Karpas-422 (cell line): ENCODE data around the gene GLB1L2. TPM values are rescaled to one million over a fixed set of nuclear protein-coding genes. Genes with fewer than 3 reads are reported as not detected.

ENCODE experiments used
- DNase-seq: peaks from one replicate; pipeline ENCODE4 v3.0.0-alpha.2; 2015
- H2AFZ ChIP-seq: fragments of 200-600 bp; sonication (generic); 2 replicates; pipeline ENCODE4 v1.6.1; 2014; ENCODE audit warnings: antibody characterized with exemption, low read length, mixed read lengths
- H3K27ac ChIP-seq: fragments of 200-600 bp; sonication (generic); 2 replicates; pipeline ENCODE4 v1.5.1; 2014; ENCODE audit warnings: mild to moderate bottlenecking, low read length, moderate library complexity
- H3K27me3 ChIP-seq: fragments of 200-600 bp; sonication (generic); 2 replicates; pipeline ENCODE4 v1.6.1; 2014; ENCODE audit warnings: low read length, mixed read lengths
- H3K36me3 ChIP-seq: fragments of 200-600 bp; sonication (generic); 2 replicates; pipeline ENCODE4 v1.6.1; 2014; ENCODE audit warnings: low read length, mixed read lengths; ENCODE audit not compliant: insufficient read depth
- H3K4me1 ChIP-seq: fragments of 200-600 bp; sonication (generic); 2 replicates; pipeline ENCODE4 v1.6.1; 2014; ENCODE audit warnings: mild to moderate bottlenecking, low read length, mixed read lengths
- H3K4me2 ChIP-seq: fragments of 200-600 bp; sonication (generic); 2 replicates; pipeline ENCODE4 v1.6.1; 2014; ENCODE audit warnings: low read length, low read depth, mild to moderate bottlenecking; ENCODE audit not compliant: poor library complexity, severe bottlenecking
- H3K4me3 ChIP-seq: fragments of 200-600 bp; sonication (generic); 2 replicates; pipeline ENCODE4 v1.5.1; 2014; ENCODE audit warnings: mild to moderate bottlenecking, antibody characterized with exemption, low read length, mixed read lengths
- H3K79me2 ChIP-seq: fragments of 200-600 bp; sonication (generic); 2 replicates; pipeline ENCODE4 v1.6.1; 2014; ENCODE audit warnings: mild to moderate bottlenecking, low read length, mixed read lengths
- H3K9ac ChIP-seq: fragments of 200-600 bp; sonication (generic); 2 replicates; pipeline ENCODE4 v1.6.0; 2014; ENCODE audit warnings: low read length
- H3K9me2 ChIP-seq: fragments of 200-600 bp; sonication (generic), shearing (Covaris generic); replicated peaks from 2 replicates; pipeline ENCODE4 v1.6.0; 2014; ENCODE audit warnings: mild to moderate bottlenecking, low read length, moderate library complexity; ENCODE audit not compliant: insufficient read depth
- H3K9me3 ChIP-seq: fragments of 300-700, 200-600 bp; sonication (generic); 2 replicates; pipeline ENCODE4 v1.6.1; 2014; ENCODE audit warnings: low read length, mixed read lengths
- H4K20me1 ChIP-seq: fragments of 200-600 bp; sonication (generic); 2 replicates; pipeline ENCODE4 v1.6.1; 2014; ENCODE audit warnings: mild to moderate bottlenecking, antibody characterized with exemption, low read length, low read depth; ENCODE audit not compliant: insufficient read depth
- total RNA-seq: library from RNA; depleted of rRNA; stranded (reverse); fragments of >200 nt; shearing (Covaris generic); gene quantifications from 2 replicates; pipeline ENCODE4 v1.2.3, GENCODE V29; 2014; ENCODE audit warnings: low replicate concordance

Gene GLB1L2
- total RNA-seq, 1 experiment from 2014 or later, result not detected

DNA sequence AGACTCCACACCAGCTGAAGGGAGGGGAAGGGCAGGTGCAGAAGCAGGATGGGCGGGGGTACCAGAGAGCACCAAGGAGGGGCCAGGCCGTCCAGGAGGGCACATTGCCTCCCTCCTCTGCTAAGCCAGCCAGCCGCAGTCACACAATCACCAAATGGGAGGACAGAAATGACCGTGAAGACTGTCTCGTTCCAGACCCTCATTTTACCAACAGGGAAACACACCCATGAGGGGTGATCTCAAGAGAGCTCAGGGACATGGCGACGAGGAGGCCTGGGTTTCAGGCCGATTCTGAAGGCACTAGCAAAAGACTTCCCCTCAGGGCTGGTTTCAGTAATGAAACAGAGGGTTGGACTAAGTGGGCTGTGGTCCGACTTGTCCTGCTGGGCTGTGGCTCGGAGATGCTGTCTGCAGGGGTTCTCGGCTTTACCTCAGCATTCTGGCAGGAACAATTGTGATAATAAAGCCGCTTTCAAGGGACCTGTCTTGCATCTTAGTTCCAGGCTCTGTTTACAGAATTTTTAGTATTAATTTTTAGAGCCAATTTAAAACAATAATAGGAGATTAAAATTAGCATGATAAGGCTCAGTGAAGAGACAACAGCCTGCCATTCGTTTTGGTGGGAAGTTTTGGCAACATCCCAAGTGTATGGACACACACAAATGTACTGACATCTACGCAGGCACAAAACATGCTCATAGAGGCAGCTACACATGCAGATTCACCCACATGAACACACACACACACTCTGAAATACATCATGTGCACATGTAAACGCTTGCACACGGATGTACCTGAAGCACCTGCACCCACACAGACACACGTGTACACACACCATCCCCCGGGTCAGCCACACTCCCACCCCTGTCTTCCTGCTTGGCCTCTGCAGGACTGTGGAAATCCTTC lies 82.3 kb downstream of the GLB1L2 start:
- Histone ChIP-seq H3K27ac (no peak overlapping the region), H3K27me3 (no peaks in the 10 kb centered on the region), H4K20me1 (no peaks in the 10 kb centered on the region), H3K4me1 (no peaks in the 10 kb centered on the region), H3K4me2 (no peak overlapping the region), H2AFZ (no peak overlapping the region), H3K9ac (no peak overlapping the region), H3K9me2 (no peaks in the 10 kb centered on the region), H3K4me3 (no peak overlapping the region), H3K9me3 (no peaks in the 10 kb centered on the region), H3K79me2 (no peaks in the 10 kb centered on the region), H3K36me3 (no peaks in the 10 kb centered on the region)
- no peak for DNase-seq

DNA sequence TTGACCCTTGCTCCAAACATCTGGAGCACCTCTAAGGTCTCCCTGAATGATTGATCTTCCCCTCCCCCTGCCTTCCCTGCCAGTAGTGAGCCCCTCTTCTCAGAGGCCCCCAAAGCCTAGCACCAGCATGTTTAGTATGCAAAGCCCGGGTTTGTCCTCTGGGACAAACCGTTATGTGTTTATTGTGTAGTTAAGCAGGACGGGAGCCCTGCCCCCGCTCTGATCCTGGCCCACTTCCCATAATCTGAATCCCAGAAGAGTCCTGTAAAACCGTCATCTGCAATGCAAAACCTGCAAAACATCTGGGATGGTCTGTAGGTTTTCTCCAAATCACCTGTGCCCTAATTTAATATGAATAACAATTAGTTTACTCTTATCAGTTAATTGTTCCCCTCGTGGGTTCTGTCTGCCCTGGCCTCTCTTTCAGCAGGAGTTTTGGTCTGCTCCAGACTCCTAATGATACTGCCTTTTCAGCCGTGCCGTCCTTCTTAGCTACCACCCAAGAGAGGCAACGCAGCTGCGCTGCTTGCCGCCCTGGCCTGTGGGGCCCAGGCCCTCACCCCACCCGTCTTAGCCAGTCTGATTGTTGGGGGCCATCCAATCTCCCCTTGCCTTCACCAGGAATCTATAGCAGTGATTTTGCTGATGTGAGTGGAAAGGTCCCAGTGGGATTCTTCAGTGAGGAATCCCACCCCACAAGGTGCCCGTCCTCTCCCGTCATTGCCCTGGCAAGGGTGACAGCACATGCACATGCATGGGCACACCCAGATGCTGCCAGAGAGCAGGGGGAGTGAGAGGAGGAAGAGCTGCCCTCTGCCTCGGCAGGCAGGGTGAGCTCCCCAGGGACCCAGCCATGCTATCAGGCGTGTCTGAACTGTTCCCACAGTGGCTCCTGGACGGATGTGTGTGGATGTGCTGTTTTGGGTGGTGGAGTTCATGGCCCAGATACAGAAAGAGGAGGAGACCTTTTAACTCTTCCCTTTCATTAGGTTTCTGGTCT lies 83.3 kb downstream of the GLB1L2 start:
- Histone ChIP-seq H3K79me2 (no peaks in the 10 kb centered on the region), H4K20me1 (no peaks in the 10 kb centered on the region)
- DNase-seq, result no peak

DNA sequence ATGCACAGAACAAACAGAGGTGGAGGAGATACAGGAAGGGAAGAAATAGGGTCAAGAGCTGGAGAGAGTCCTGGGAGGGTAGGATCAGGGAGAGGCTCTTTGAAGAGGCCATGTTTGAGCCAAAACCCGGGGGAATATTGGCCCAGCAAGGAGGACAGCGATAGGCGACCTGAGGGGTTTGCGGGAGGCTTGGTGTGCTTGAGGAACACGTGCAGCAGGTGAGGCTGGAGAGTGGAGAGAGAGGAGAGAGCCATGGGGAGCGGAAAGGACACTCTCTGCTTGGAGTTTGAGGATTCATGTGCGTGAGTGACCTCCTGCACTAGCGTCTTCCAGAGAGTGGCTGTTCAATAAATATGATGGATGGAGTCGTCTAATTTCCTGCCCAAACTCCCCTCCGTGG lies 84.9 kb downstream of the GLB1L2 start:
- no peaks in the 10 kb centered on the region for H3K4me1 ChIP-seq
- no peaks in the 10 kb centered on the region for H3K79me2 ChIP-seq
- no peaks in the 10 kb centered on the region for H3K27me3 ChIP-seq
- H2AFZ ChIP-seq, result no peak overlapping the region
- H3K4me3 ChIP-seq, result no peak overlapping the region
- no peaks in the 10 kb centered on the region for H4K20me1 ChIP-seq
- H3K9me2 ChIP-seq, result no peaks in the 10 kb centered on the region
- H3K27ac ChIP-seq, result no peak overlapping the region
- no peak overlapping the region for H3K9ac ChIP-seq
- no peak for DNase-seq
- H3K9me3 ChIP-seq, result no peaks in the 10 kb centered on the region
- H3K36me3 ChIP-seq, result no peaks in the 10 kb centered on the region
- no peak overlapping the region for H3K4me2 ChIP-seq

More for the DNA sequence above, 83.3 kb downstream of the GLB1L2 start:
- Histone ChIP-seq H3K4me3 (no peak overlapping the region), H3K36me3 (no peaks in the 10 kb centered on the region), H2AFZ (no peak overlapping the region), H3K27me3 (no peaks in the 10 kb centered on the region), H3K4me2 (no peak overlapping the region), H3K4me1 (no peaks in the 10 kb centered on the region), H3K9ac (no peak overlapping the region), H3K9me3 (no peaks in the 10 kb centered on the region), H3K9me2 (no peaks in the 10 kb centered on the region), H3K27ac (no peak overlapping the region)

DNA sequence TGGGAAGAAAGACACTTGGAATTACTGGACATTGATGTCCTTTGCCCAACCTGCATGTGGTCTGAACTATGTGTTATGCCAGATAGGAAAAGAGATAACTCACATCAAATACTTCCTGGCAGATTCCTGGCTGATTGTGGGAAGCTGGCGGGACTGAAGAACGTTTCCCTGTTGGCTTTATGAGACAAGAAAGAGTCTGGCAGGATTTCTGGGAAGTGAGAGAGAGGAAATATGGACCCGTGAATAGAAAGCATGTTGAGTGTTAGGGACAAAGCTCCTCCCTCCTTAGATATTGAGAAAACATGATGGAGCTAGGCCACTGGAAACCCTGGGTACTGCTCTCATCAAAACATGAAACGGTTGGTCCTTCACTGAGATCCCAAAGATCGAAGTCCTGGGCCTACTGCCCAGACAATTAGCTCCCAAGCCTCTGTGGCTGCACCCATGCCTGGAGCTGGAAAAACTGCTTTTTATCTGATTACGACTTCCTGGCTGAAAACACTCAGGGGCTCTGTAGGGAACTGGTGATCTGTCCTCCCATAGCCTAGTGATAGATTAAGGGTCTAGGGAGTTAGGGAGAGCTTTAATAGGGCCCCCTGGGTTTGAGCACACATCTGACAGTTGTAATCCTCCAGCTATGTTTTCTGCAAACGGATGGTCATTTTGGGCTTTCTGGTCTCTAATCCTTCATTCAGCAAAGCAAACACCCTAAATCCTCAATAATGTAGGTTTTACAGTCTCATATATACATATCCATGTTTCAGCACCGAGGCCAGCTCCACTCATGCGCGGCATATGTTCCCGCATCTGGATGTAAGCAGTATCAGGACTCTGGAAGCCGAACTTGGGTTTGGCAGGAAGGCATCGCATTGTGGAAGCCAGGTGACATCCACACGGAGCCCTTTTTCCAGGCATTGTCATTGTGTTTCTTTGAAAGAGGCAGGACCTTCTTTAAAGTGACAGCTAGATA lies 86.4 kb downstream of the GLB1L2 start:
- Histone ChIP-seq H3K27ac (no peak overlapping the region), H3K4me3 (no peak overlapping the region), H4K20me1 (no peaks in the 10 kb centered on the region), H3K4me1 (no peaks in the 10 kb centered on the region), H3K36me3 (no peaks in the 10 kb centered on the region), H3K9ac (no peak overlapping the region), H3K4me2 (no peak overlapping the region), H2AFZ (no peak overlapping the region), H3K79me2 (no peaks in the 10 kb centered on the region), H3K27me3 (no peaks in the 10 kb centered on the region), H3K9me3 (no peaks in the 10 kb centered on the region), H3K9me2 (no peaks in the 10 kb centered on the region)
- no peak for DNase-seq

DNA sequence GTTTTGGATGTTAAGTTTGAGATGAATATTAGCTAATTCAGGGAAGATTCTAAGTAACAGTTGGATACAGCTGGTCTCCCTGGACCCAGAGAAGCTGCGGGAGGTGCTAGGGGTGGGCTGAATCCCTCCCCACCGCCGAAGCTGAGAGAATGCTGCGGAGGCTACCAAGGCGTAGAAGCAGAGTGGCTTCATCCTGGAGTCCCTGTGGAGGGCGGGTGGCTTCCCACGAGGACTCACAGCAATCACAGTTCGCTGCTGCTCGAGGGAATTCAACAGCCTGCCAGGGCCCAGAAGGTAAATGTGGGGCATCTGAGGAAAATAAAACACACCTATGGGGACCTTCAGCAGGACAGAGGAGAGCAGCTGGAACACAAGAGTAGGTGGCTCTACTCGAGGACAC lies 91.3 kb downstream of the GLB1L2 start:
- no peaks in the 10 kb centered on the region for H3K36me3 ChIP-seq
- H3K4me3 ChIP-seq, result no peak overlapping the region
- no peaks in the 10 kb centered on the region for H3K4me1 ChIP-seq
- H3K9me2 ChIP-seq, result no peaks in the 10 kb centered on the region
- H4K20me1 ChIP-seq, result no peaks in the 10 kb centered on the region
- H3K79me2 ChIP-seq, result no peaks in the 10 kb centered on the region
- no peak overlapping the region for H3K27ac ChIP-seq
- no peak overlapping the region for H2AFZ ChIP-seq
- no peaks in the 10 kb centered on the region for H3K9me3 ChIP-seq
- H3K27me3 ChIP-seq, result no peaks in the 10 kb centered on the region
- DNase-seq, result no peak
- H3K4me2 ChIP-seq, result no peak overlapping the region
- no peak overlapping the region for H3K9ac ChIP-seq

DNA sequence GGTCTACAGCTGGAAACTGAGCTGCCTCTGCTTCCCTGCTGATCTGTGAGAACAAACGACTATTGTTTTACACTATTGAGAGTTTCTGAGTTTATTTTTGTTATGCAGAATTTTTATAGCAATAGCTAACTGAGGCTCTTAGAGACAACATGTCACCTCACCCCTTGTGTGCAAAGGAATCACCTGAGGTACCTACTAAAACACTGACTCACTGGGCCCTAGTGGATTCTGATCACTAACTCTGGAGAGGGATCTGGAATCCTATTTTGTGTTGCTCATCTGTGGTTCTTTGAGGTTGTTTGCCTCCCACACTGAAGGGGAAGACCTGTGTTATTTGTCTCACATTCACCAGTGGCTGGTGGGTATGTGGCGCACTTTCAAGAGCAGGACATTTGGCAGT lies 93.6 kb downstream of the GLB1L2 start:
- Histone ChIP-seq H3K9me3 (no peaks in the 10 kb centered on the region), H3K36me3 (no peaks in the 10 kb centered on the region), H3K4me1 (no peaks in the 10 kb centered on the region), H2AFZ (no peak overlapping the region), H3K27ac (no peak overlapping the region), H3K27me3 (no peaks in the 10 kb centered on the region), H3K9ac (no peak overlapping the region), H3K4me2 (no peak overlapping the region), H4K20me1 (no peaks in the 10 kb centered on the region), H3K9me2 (no peaks in the 10 kb centered on the region), H3K79me2 (no peaks in the 10 kb centered on the region), H3K4me3 (no peak overlapping the region)
- DNase-seq, result no peak
